Coronary artery (tissue), 2 donors: ENCODE data around the gene PSMG3.
"Not testable (repeated sequence)": the region's sequence is repeated elsewhere in the genome, so short reads cannot be mapped to it uniquely, and the experiment has no call there.

Source experiments
- DNase-seq: peaks from one replicate; pipeline ENCODE4 v3.0.0-alpha.2; 2017; ENCODE audit warnings: low spot score
- H3K27ac ChIP-seq, 2 donors: fragments of 200-600 bp; sonication (generic); one replicate each; pipeline ENCODE4 v1.5.1; 2016 to 2019
- H3K4me3 ChIP-seq: fragments of 200-600 bp; sonication (generic); 2 replicates; pipeline ENCODE4 v1.5.1; 2016; ENCODE audit warnings: mild to moderate bottlenecking, moderate library complexity
- TF ChIP-seq, protein P1 (sequence below): fragments of 200-600 bp; sonication (generic); IDR thresholded peaks from one replicate; pipeline ENCODE4 v1.5.1; 2019; ENCODE audit warnings: antibody characterized with exemption

The PSMG3 gene

DNA sequence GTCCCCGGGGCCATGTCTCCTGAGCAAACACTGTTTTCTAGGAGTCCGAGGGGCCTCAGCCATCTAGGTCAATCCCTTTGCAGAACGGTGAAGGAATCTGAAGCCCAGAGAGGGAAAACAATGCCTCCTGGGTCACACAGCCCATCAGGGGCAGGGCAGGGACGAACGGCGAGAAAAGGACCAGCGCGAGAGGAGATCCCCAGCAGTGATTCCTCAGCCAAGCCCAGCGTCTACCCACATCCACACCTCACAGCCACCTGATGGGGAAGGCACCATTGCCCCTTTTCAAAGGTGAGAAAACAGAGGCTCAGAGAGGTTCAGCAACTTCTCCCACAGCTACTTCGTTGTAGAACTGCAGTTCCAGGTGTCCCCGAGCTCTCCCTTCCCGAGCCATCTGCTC lies 17.9 kb upstream of the PSMG3 start:
- Histone ChIP-seq H3K27ac (no peak overlapping the region), H3K4me3 (no peak overlapping the region)
- TF ChIP-seq, protein P1, sequence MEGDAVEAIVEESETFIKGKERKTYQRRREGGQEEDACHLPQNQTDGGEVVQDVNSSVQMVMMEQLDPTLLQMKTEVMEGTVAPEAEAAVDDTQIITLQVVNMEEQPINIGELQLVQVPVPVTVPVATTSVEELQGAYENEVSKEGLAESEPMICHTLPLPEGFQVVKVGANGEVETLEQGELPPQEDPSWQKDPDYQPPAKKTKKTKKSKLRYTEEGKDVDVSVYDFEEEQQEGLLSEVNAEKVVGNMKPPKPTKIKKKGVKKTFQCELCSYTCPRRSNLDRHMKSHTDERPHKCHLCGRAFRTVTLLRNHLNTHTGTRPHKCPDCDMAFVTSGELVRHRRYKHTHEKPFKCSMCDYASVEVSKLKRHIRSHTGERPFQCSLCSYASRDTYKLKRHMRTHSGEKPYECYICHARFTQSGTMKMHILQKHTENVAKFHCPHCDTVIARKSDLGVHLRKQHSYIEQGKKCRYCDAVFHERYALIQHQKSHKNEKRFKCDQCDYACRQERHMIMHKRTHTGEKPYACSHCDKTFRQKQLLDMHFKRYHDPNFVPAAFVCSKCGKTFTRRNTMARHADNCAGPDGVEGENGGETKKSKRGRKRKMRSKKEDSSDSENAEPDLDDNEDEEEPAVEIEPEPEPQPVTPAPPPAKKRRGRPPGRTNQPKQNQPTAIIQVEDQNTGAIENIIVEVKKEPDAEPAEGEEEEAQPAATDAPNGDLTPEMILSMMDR: no peak
- no peak for DNase-seq

DNA sequence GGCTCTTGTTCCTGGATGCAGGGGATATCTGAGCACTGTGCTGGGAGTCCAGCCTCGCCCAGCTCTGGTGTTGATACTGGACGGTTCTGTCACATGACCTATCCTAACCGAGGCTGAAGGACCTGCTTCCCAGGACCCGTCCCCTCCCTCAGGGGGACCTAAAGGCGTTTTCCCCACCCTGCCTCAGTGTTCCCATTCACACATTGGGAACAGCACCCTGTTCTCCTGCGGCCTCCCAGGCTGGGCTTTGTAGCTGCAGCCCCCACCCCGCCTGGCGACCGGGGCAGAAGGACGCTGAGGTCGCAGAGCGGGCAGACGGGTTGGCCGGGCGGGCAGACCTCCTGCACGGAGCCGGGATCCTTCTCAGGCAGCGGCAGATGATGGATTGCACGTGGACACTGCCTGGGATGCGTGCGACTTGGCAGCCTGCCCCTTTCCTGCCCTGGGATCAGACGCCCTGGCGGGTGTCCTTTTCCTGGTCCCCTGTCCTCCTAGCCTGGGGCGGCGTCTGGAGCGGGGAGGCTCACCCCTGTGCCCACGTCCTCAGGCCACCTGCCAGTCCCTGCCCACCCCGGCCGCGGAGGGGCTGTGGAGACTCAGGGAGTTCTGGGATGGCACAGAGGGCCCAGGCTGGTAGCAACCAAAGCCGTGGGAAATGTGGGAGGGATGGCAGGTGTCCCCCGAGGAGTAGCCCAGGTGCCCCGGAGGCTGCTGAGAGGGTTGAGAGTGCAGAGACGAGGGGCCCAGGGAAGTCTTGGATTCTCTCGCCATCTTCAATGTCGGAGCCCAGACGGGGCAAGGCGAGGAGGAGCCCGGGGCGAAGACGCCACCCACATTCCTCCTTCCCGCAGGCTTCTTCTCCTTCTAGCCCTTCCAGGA lies 17.2 kb upstream of the PSMG3 start:
- Histone ChIP-seq H3K4me3 (no peak overlapping the region), H3K27ac (no peak overlapping the region)
- no peak for DNase-seq
- TF ChIP-seq, protein P1: no peak

DNA sequence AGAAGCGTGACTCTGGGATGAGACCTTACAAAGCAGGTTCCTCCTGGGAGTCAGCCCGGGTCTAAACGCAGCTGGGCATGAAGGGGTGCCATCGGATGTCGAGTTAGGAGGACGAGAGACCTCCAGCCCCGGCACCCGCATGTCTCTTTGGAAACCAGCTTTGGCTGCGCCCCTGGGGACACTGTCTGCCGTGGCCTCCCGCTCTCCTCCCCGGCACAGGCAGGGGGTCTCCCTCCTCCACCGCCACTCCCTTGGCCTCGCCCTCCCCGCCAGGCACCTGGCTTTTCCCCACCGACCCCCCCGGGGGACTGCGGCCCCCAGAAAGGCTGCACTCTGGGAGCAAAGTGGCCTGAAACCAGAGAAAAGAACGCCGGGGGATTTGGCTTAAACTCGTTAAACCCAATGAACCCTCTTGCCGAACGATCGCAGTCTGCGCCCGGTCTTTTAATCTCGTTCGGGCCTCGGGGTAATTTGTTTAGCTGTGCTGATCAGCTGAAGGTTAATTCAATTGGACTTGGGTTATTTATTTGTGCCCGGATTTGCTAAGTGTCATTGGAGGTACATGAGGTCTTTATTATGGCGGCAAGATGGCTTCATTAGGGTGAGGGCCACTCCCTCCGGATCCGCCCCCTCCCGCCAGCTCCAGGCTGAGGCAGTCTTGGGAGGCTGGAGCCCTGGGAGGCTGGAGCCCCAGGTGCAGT lies 16.4 kb upstream of the PSMG3 start:
- no peak for DNase-seq
- no peak overlapping the region for H3K4me3 ChIP-seq
- TF ChIP-seq, protein P1: no peak

DNA sequence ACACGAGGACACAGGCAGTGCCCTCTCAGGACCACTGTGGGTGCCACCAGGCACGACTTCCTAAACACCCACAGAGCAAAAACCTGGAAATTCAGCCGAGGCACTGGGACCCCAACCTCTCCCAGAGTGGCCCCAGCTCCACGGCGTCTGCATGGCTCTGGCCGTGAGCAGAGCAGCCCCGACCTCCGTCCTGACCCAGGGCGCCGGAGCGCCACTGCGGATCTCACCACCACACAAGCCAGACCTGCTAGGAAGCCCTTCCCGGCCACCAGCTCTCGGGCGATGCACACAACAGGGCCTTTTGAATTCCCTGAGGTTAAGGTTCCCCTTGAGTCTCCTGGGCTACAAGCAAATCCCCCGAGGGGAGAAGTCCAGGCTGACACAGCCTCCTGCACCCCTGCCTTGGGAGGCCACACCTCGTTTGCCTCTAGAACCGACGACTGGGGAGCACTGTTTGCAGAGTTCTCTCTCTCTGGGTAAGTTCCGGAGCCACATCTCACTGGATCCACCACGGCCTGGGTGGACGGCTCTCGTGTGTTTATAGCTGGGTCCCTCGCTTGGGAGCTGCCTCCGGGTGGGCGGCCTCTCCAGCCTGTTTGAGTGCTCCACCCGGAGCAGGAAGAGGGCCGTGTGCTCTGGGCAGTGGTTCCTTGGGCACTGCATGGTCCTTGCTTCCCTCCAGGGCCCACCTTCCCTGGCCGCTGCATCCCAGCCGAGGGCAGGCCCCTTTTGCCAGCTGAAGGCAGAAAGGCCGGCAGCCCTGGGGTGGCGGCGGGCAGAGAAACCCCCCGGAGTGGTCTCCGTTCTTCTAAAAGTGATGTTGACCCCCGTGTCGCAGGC lies 15.5 kb upstream of the PSMG3 start:
- Histone ChIP-seq H3K4me3 (no peak overlapping the region), H3K27ac (no peak overlapping the region)
- TF ChIP-seq, protein P1: no peak
- DNase-seq: no peak

More for the DNA sequence above, 16.4 kb upstream of the PSMG3 start:
- no peak overlapping the region for H3K27ac ChIP-seq

DNA sequence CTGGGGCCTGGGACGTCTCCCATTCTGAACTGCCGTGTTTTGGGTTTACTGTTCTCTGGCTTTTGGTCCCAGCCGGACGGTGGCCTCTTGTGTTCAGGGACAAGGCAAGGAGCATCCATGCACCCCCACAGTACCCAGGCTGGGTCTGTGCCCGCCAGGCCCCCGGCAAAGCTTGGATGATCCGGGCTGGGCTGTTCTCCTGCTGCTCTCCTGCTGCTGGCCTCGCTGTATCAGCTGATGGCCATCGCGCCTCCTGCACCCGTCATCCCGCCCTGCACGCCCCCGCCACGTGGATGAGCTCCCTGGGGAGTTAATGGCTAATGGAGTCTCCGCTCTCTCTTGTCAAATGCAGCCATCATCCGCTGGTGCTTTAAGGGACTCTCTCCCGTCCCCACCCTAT lies 14.9 kb upstream of the PSMG3 start:
- no peak for DNase-seq

DNA sequence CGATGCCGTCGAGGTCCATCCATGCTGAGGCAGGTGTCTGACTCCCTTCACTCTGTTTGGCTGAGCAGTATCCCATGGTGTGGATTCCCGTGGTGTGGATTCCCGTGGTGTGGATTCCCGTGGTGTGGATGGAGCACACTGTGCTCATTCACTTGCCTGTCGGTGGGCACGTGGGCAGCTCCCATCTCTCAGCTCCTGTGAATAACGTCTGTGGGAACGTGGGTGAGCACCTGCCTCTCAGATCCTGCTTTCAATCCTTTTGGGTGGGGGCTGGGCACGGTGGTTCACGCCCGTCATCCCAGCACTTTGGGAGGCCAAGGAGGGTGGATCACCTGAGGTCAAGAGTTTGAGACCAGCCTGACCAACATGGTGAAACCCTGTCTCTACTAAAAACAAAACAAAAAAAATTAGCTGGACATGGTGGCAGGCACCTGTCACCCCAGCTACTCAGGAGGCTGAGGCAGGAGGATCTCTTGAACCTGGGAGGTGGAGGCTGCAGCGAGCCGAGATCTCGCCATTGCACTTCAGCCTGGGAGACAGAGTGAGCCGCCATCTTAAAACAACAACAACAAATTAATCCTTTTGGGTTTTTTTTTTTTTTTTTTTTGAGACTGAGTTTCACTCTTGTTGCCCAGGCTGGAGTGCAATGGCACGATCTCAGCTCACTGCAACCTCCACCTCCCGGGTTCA lies 13.6 kb upstream of the PSMG3 start:
- H3K27ac ChIP-seq, H3K4me3 ChIP-seq, DNase-seq: not testable (repeated sequence)

More for the DNA sequence above, 14.9 kb upstream of the PSMG3 start:
- no peak overlapping the region for H3K4me3 ChIP-seq
- no peak overlapping the region for H3K27ac ChIP-seq
- TF ChIP-seq, protein P1: no peak
